ENCODE data around the gene PIGP. TPM values are rescaled to one million over a fixed set of nuclear protein-coding genes. Genes with fewer than 3 reads are reported as not detected.
A peak's percentile ranks its signal among the peaks of the same experiment; 100 is the strongest.
"Not testable (repeated sequence)": the region's sequence is repeated elsewhere in the genome, so short reads cannot be mapped to it uniquely, and the experiment has no call there.

PIGP gene
- total RNA-seq, 2 experiments from 2014 or later: 25.1 to 25.9 TPM

DNA sequence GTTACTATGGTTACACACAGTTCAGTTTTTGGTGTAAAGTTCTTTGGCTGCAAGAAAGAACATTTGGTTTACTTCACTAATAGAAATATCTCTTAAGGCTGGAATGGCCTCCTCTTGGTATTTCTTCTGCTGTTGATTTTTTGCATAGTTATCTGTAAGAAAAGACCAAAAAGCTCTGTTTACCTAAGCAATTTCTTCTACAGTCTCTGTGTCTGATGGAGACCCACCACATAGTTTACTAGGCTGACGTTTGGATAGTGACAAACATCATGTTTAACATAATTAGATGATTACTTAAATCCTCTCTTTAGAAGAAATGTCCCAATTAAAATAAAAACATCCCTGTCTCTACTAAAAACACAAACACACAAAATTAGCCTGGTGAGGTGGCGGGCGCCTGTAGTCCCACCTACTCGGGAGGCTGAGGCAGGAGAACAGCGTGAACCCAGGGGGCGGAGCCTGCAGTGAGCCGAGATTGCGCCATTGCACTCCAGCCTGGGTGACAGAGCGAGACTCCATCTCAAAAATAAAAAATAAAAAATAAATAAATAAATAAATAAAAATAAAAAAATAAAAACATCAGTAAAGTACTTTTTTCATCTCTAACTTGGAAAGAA, 7.2 kb downstream of the PIGP start:
- Mint-ChIP-seq H3K9me3 (no peaks in the 10 kb centered on the region), H3K27ac (no peak overlapping the region), H3K36me3 (peaks cover 23% of the 10 kb centered on the region), H3K4me3 (no peak overlapping the region), H3K27me3 (no peaks in the 10 kb centered on the region), H3K4me1 (peaks cover 6% of the 10 kb centered on the region)
- no peak for DNase-seq

DNA sequence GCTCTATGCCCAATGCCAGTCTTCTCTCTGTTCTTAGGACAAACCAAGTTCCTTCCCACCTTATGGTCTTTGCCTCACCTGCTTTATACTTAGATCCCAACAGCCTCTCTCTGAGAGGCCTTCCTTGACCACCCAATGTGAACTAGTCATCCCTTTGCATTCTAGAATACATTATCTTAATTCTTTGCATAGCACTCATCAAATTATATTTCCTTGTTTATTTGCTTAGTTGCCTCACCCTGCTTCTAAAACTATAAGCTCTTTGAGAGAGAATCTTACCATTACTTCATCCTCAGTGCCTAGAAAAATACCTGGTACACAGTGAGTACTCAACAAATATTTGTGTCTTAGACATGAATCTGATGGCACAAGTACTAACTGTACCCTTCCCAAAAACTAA, 8.0 kb downstream of the PIGP start:
- Mint-ChIP-seq H3K9me3 (no peaks in the 10 kb centered on the region), H3K4me3 (no peak overlapping the region), H3K27me3 (no peaks in the 10 kb centered on the region), H3K36me3 (peaks cover 16% of the 10 kb centered on the region), H3K27ac (no peak overlapping the region), H3K4me1 (peaks cover 3% of the 10 kb centered on the region)
- DNase-seq: no peak

DNA sequence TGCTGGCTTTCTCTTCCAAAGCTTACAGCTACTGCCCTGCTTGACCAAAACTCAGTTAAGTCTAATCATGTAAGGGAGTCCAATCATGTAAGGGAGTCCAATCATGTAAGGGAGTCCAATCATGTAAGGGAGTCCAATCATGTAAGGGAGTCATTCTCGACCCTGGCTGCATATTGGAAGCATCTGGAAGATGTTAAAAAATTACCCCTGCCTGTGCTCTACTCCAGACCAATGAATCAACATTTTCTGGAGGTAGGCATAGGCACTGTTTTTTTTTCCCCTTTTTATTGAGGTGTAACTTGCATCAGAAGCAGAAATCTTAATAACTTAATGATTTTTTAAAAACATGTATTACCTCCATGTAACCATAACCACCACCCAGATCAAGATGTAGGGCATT, 9.4 kb downstream of the PIGP start:
- Mint-ChIP-seq H3K36me3 (peaks cover 7% of the 10 kb centered on the region), H3K27me3 (no peaks in the 10 kb centered on the region), H3K27ac (no peak overlapping the region), H3K4me3 (no peak overlapping the region), H3K4me1 (peaks cover 4% of the 10 kb centered on the region), H3K9me3 (no peaks in the 10 kb centered on the region)
- DNase-seq: no peak

DNA sequence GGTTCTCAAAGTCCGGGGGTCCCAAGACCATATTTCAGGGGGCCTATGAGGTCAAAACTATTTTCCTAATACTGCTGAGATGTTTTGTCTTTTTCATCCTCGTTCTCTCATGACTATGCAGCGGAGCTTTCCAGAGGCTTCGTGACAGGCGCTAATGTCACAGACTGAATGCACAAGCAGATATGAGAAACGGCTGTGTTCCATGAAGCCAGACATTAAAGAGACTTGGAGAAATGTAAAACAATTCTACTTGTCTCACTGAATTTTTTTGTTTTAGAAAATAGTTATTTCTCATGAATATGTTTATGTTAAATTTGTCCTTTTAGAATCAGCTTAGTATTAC, 10.3 kb downstream of the PIGP start:
- Mint-ChIP-seq H3K27ac (no peak overlapping the region), H3K27me3 (no peaks in the 10 kb centered on the region), H3K4me1 (peaks cover 4% of the 10 kb centered on the region), H3K4me3 (no peak overlapping the region), H3K36me3 (peaks cover 3% of the 10 kb centered on the region), H3K9me3 (no peaks in the 10 kb centered on the region)
- DNase-seq: no peak

DNA sequence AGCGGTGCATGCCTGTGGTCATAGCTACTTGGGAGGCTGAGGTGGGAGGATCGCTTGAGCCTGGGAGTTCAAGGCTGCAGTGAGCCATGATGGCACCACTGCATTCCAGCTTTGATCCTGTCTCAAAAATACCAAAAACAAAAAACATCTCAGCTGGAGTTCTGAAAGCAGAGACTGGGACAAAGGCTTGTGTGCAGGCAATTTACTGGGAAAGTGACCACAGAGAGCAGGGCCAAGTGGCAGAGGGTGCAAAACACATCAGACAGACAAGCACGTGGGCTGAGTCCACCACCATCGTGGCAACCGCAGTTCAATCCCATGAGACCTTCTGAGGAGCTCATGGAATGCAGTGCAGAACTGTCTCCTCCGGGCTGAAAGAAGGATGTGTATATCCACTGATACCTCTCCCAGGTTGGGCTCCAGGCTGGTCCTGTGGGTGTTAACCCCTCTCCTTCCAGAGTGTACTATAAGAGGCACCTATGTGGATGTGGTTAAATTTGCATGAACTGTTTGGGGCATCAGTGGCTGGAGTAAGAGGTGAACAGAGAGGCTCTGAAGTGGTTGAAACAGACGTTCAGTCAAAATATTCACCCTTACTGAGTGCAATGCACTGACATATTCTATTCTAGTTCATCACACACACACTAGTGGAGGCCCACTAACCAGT, 10.8 kb downstream of the PIGP start:
- Mint-ChIP-seq H3K27me3 (no peaks in the 10 kb centered on the region), H3K9me3 (no peaks in the 10 kb centered on the region), H3K27ac (no peak overlapping the region), H3K4me1 (peaks cover 4% of the 10 kb centered on the region), H3K4me3 (no peak overlapping the region), H3K36me3 (peaks cover 2% of the 10 kb centered on the region)
- DNase-seq: no peak

DNA sequence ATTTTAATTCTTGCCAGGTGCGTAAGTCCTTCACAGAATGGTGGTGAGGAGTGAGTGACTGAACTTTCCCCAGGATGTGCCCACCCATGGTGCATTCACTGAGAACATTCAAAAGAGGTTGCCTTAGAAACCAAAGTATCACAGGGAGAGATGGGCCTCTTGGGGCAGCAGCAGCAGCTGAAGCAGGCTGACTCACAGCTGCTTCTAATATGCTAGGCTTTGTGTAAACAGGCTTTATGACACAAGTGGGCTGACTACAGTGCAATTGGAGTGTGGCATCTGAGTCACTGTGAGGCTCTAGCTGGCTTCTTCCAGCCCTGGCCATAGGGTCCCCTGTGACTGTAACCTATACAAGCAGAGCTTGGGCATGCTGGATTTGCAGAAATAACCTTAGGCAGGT, 12.6 kb downstream of the PIGP start:
- Mint-ChIP-seq H3K27me3 (no peaks in the 10 kb centered on the region), H3K4me1 (peaks cover 4% of the 10 kb centered on the region), H3K27ac (no peak overlapping the region), H3K9me3 (no peaks in the 10 kb centered on the region), H3K36me3 (peaks cover 2% of the 10 kb centered on the region), H3K4me3 (no peak overlapping the region)
- DNase-seq: peak; percentile 28

DNA sequence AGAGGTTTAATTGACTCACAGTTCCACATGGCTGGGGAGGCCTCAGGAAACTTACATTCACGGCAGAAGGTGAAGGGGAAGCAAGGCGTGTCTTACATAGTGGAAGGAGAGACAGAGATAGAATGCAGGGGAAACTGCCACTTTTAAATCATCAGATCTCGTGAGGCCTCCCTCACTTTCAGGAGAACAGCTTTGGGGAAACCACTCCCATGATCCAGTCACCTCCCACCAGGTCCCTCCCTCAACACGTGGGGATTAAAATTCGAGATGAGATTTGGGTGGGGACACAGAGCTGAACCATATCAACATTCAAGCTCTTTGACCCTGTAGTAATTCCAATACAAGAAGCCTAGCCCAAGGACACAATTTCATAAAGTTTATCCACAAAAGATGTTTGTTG, 13.7 kb downstream of the PIGP start:
- peaks cover 4% of the 10 kb centered on the region for H3K4me1 Mint-ChIP-seq
- peaks cover 3% of the 10 kb centered on the region for H3K27me3 Mint-ChIP-seq
- DNase-seq: no peak
- no peak overlapping the region for H3K4me3 Mint-ChIP-seq
- no peaks in the 10 kb centered on the region for H3K9me3 Mint-ChIP-seq
- H3K27ac Mint-ChIP-seq: no peak overlapping the region
- no peaks in the 10 kb centered on the region for H3K36me3 Mint-ChIP-seq

DNA sequence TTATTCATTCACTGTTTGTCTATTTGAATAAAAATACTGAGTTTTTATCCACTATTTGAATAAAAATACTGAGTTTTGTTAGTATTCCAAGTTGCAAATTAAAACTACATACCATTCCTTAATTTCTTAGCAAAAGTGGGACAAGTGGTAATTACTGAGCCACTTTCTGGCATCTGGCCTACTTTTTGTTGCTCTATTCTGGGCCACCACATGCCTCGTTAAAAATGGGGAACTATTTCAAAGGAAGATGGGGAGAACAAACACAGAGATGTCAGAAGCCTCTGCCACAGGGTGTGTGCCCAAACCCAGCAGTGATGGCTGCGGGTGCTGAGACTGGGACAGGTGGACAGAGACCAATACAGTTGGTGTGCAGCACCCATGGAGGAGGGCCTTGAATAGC, 14.6 kb downstream of the PIGP start:
- Mint-ChIP-seq H3K36me3 (no peaks in the 10 kb centered on the region), H3K27ac (no peak overlapping the region), H3K27me3 (peaks cover 3% of the 10 kb centered on the region), H3K4me1 (peaks cover 4% of the 10 kb centered on the region), H3K4me3 (no peak overlapping the region), H3K9me3 (no peaks in the 10 kb centered on the region)
- no peak for DNase-seq

DNA sequence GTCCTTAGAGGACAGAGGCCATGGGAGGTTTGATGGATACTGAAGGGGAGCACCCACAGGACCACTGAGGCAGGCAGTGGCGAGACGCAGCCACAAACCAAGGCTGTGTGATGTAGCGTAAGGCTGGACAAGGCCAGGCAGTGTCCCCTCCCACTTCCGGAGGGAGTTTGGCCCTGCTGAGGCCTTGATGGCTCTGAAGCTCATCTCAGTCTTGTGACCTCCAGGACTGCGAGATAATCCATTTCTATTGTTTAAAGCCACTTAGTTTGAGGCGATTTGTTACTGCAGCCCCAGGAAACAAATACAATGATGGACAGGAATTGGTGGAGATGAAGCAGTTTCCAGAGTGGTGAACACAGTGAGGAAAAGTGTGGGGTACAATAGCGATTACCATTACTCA, 15.3 kb downstream of the PIGP start:
- H3K4me3 Mint-ChIP-seq: no peak overlapping the region
- no peak overlapping the region for H3K27ac Mint-ChIP-seq
- no peak for DNase-seq
- H3K4me1 Mint-ChIP-seq: peaks cover 4% of the 10 kb centered on the region
- H3K9me3 Mint-ChIP-seq: no peaks in the 10 kb centered on the region
- peaks cover 3% of the 10 kb centered on the region for H3K27me3 Mint-ChIP-seq
- no peaks in the 10 kb centered on the region for H3K36me3 Mint-ChIP-seq

DNA sequence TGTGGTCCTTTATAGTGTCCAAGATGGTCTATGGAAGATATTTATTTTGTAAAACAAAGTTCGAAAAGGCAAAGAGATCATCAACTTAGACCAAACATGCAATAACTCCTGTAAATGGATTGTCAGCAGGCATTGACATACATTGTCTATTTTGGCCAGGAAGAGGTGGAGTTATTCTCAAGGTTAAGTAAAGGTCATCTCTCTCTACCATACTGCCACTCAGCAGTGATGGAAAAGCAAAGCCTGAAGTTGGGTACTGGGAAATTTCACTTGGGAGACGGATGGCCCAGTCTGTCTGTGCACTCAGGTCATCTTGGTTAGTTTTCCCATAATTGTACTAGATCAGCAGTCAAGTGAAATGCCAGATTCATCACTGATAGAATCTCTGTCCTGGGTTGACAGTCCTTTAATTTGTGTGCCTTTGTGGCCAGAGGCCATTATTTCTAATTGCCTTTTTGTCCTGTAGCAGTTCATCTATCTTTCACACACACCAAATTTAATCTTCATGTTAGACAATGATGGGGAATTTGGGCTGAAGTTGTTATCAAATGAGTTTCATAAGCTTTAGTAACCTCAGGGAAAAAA, 17.5 kb downstream of the PIGP start:
- no peak overlapping the region for H3K4me3 Mint-ChIP-seq

DNA sequence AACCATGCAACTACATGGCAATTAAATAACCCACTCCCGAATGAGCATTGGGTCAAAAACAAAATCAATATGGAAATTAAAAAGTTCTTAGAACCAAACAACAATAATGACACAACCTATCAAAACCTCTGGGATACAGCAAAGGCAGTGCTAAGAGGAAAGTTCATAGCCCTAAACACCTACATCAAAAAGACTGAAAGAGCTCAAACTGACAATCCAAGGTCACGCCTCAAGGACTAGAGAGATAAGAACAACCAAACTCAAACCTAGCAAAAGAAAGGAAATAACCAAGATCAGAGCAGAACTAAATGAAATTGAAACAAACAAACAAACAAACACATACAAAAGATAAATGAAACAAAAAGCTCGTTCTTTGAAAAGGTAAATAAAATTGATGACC, 23.1 kb downstream of the PIGP start:
- H3K9me3 Mint-ChIP-seq, H3K4me1 Mint-ChIP-seq, H3K4me3 Mint-ChIP-seq, DNase-seq, H3K36me3 Mint-ChIP-seq, H3K27me3 Mint-ChIP-seq, H3K27ac Mint-ChIP-seq: not testable (repeated sequence)

More for the DNA sequence above, 17.5 kb downstream of the PIGP start:
- DNase-seq: no peak
- no peaks in the 10 kb centered on the region for H3K9me3 Mint-ChIP-seq
- no peaks in the 10 kb centered on the region for H3K36me3 Mint-ChIP-seq
- no peak overlapping the region for H3K27ac Mint-ChIP-seq
- H3K4me1 Mint-ChIP-seq: peaks cover 4% of the 10 kb centered on the region
- peaks cover 3% of the 10 kb centered on the region for H3K27me3 Mint-ChIP-seq

DNA sequence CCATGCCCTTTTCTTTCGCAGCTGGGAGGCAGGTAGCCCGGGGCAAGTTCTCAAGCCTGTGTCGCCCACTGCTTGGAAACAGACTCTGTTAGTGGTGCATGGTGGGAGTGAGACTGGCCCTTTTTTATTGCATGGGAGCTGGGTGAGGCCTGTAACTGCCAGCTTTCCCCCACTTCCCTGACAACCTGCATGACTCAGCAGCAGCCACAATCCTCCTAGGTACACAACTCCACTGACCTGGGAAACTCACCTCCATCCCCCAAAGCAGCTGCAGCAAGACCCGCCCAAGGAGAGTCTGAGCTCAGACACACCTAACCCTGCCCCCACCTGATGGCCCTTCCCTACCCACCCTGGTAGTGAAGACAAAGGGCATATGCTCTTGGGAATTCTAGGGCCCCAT, 25.8 kb downstream of the PIGP start:
- Mint-ChIP-seq H3K27me3 (no peaks in the 10 kb centered on the region), H3K36me3 (no peaks in the 10 kb centered on the region)

DNA sequence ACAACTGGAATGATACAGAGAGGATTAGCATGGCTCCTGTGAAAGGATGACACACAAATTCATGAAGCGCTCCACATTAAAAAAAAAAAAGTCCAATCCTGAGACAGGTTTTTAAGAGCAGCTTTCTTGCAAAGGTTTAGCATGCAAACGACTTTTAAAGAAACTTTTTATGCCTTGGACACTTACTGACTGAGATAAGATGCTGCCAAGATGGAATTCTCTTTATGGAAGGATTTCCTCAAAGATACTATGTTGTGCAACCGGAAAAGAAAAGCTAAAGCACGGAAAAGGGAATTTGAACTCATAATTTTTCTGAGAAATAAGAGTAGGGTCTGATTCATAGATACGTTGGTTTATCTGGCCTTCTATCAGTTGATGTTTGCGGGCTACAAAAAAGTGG, 27.3 kb downstream of the PIGP start:
- Mint-ChIP-seq H3K4me1 (peaks cover 8% of the 10 kb centered on the region), H3K4me3 (no peak overlapping the region), H3K9me3 (no peaks in the 10 kb centered on the region)

More for the DNA sequence above, 25.8 kb downstream of the PIGP start:
- DNase-seq: no peak
- H3K9me3 Mint-ChIP-seq: no peaks in the 10 kb centered on the region
- peaks cover 8% of the 10 kb centered on the region for H3K4me1 Mint-ChIP-seq
- no peak overlapping the region for H3K4me3 Mint-ChIP-seq
- H3K27ac Mint-ChIP-seq: no peak overlapping the region

DNA sequence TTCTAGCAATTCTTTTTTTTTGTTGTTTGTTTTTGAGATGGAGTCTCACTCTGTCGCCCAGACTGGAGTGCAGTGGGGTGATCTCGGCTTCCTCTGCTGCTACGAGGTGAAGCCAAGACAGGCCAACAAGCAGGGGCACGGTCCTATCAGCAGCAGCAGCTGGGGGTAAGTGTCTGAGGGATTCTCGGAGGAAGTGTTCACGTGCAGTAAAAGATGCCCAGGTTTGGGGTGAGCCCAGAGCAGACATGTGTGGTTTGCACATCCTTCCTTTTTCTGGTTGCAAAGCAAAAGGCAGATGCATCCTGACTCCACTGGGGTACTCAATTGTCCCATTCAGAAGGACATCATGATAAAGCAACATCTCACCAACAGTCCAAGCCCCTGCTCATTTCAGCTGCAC, 27.7 kb downstream of the PIGP start:
- DNase-seq: no peak
- Mint-ChIP-seq H3K4me1 (peaks cover 8% of the 10 kb centered on the region), H3K9me3 (no peaks in the 10 kb centered on the region), H3K4me3 (no peak overlapping the region), H3K36me3 (no peaks in the 10 kb centered on the region), H3K27me3 (no peaks in the 10 kb centered on the region), H3K27ac (no peak overlapping the region)

More for the DNA sequence above, 27.3 kb downstream of the PIGP start:
- Mint-ChIP-seq H3K27ac (no peak overlapping the region), H3K36me3 (no peaks in the 10 kb centered on the region), H3K27me3 (no peaks in the 10 kb centered on the region)
- DNase-seq: no peak

DNA sequence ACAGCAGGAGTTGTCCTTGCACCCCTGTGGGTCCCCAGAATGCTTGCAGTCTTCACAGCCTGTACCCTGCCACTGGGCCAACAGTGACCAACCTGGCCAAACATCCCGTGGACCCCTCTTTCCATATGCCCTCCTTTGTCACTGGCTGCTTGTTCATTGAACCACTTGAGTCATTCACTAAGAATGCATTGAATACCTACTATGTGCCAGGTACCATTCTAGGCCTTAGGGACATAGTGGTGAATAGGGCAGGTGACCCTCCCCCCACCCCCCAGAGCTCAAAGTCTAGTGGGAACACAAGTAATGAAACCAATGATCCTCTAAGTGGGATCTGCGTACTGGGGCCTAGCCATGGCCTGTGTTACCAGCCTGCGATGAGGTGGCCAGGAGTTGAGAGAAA, 28.2 kb downstream of the PIGP start:
- Mint-ChIP-seq H3K27me3 (peaks cover 2% of the 10 kb centered on the region), H3K36me3 (no peaks in the 10 kb centered on the region), H3K9me3 (no peaks in the 10 kb centered on the region), H3K27ac (no peak overlapping the region), H3K4me3 (no peak overlapping the region), H3K4me1 (peaks cover 8% of the 10 kb centered on the region)
- no peak for DNase-seq

DNA sequence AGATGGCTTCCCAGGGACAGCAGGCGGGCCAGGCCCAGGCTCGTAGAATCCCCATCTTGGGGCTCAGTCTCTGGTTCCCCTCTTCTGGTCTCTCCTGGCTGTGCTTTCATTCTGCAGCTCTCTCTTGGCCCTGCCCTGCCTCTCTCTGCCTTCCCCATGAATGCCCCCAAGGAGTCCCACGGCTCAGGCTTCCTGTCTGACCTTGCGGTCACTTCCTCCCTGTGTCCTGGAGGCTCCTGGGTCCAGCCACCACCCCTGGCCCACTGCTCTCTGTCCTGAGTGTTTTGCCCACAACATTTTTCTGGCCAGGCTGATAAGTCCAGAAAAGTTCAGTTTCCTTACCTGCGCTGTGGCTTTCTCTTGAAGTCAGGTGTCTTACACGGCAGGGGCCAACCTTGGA, 29.1 kb downstream of the PIGP start:
- Mint-ChIP-seq H3K27me3 (peaks cover 3% of the 10 kb centered on the region), H3K9me3 (no peaks in the 10 kb centered on the region), H3K36me3 (no peaks in the 10 kb centered on the region), H3K4me3 (no peak overlapping the region), H3K27ac (no peak overlapping the region), H3K4me1 (peaks cover 8% of the 10 kb centered on the region)
- DNase-seq: no peak
